Neural progenitor cell (in vitro differentiated cells): ENCODE results near the gene ZNF48. TPM values are rescaled to one million over a fixed set of nuclear protein-coding genes. Genes with fewer than 3 reads are reported as not detected.
A peak's percentile ranks its signal among the peaks of the same experiment; 100 is the strongest.

Experiments used
- DNase-seq: peaks from one replicate; pipeline ENCODE4 v3.0.0-alpha.2; 2016; ENCODE audit warnings: low spot score
- H2AFZ ChIP-seq: fragments of 200-600 bp; sonication (generic); replicated peaks from 2 replicates; pipeline ENCODE4 v1.6.1; 2016; ENCODE audit warnings: antibody characterized with exemption
- H3F3A ChIP-seq: fragments of 200-600 bp; sonication (generic); 2 replicates; pipeline ENCODE4 v1.6.1; 2016; ENCODE audit warnings: antibody characterized with exemption, low read depth
- H3K27ac ChIP-seq: fragments of 200-600 bp; sonication (generic); 2 replicates; pipeline ENCODE4 v1.5.1; 2016; ENCODE audit warnings: mild to moderate bottlenecking
- H3K27me3 ChIP-seq: fragments of 200-600 bp; sonication (generic); 2 replicates; pipeline ENCODE4 v1.6.1; 2016; ENCODE audit warnings: mild to moderate bottlenecking, moderate library complexity
- H3K36me3 ChIP-seq: fragments of 200-600 bp; sonication (generic); 2 replicates; pipeline ENCODE4 v1.5.1; 2016
- H3K4me1 ChIP-seq: fragments of 200-600 bp; sonication (generic); 2 replicates; pipeline ENCODE4 v1.6.1; 2016; ENCODE audit warnings: mixed run types
- H3K4me2 ChIP-seq: fragments of 200-600 bp; sonication (generic); 2 replicates; pipeline ENCODE4 v1.6.1; 2016
- H3K4me3 ChIP-seq: fragments of 200-600 bp; sonication (generic); 2 replicates; pipeline ENCODE4 v1.5.1; 2016
- H3K79me2 ChIP-seq: fragments of 200-600 bp; sonication (generic); 2 replicates; pipeline ENCODE4 v1.6.1; 2016; ENCODE audit warnings: low read depth
- H3K9ac ChIP-seq: fragments of 200-600 bp; sonication (generic); 2 replicates; pipeline ENCODE4 v1.6.1; 2016
- H3K9me3 ChIP-seq: fragments of 200-600 bp; sonication (generic); 2 replicates; pipeline ENCODE4 v1.5.1; 2016; ENCODE audit warnings: low read depth
- H4K20me1 ChIP-seq: fragments of 200-600 bp; sonication (generic); 2 replicates; pipeline ENCODE4 v1.6.1; 2016; ENCODE audit warnings: low read depth
- H3K27ac Mint-ChIP-seq: 3 replicates; pipeline ENCODE4 v1.8.0; 2021; ENCODE audit warnings: mixed read lengths
- H3K27me3 Mint-ChIP-seq: 2 replicates; pipeline ENCODE4 v1.8.0; 2022; ENCODE audit warnings: low read depth, mild to moderate bottlenecking, inconsistent platforms, moderate library complexity, mixed read lengths; ENCODE audit not compliant: insufficient read depth
- H3K36me3 Mint-ChIP-seq: 3 replicates; pipeline ENCODE4 v1.8.0; 2021; ENCODE audit warnings: mixed read lengths
- H3K4me1 Mint-ChIP-seq: 3 replicates; pipeline ENCODE4 v1.8.0; 2021; ENCODE audit warnings: mixed read lengths
- H3K4me3 Mint-ChIP-seq: 3 replicates; pipeline ENCODE4 v1.8.0; 2021; ENCODE audit warnings: mild to moderate bottlenecking, moderate library complexity, mixed read lengths
- H3K9me3 Mint-ChIP-seq: 3 replicates; pipeline ENCODE4 v1.8.0; 2020; ENCODE audit warnings: mixed read lengths
- EZH2 ChIP-seq: fragments of 200-600 bp; sonication (generic); IDR thresholded peaks from 2 replicates; pipeline ENCODE4 v1.6.1; 2017; ENCODE audit warnings: antibody characterized with exemption, mild to moderate bottlenecking, moderate library complexity
- EZH2phosphoT487 ChIP-seq: fragments of 200-600 bp; sonication (generic); IDR thresholded peaks from 2 replicates; pipeline ENCODE4 v1.6.1; 2017; ENCODE audit warnings: antibody characterized with exemption
- total RNA-seq: library from RNA; depleted of rRNA; stranded (reverse); fragments of >200 nt; gene quantifications from 2 replicates; pipeline ENCODE4 v1.2.3, GENCODE V29; 2015; ENCODE audit warnings: low replicate concordance
- TF ChIP-seq, protein P1 (sequence below): fragments of 200-600 bp; sonication (generic); IDR thresholded peaks from 2 replicates; pipeline ENCODE4 v1.5.1; 2017; ENCODE audit warnings: antibody characterized with exemption, mild to moderate bottlenecking

The ZNF48 gene
- total RNA-seq, 1 donor from 2014 or later = 39.3 TPM

DNA sequence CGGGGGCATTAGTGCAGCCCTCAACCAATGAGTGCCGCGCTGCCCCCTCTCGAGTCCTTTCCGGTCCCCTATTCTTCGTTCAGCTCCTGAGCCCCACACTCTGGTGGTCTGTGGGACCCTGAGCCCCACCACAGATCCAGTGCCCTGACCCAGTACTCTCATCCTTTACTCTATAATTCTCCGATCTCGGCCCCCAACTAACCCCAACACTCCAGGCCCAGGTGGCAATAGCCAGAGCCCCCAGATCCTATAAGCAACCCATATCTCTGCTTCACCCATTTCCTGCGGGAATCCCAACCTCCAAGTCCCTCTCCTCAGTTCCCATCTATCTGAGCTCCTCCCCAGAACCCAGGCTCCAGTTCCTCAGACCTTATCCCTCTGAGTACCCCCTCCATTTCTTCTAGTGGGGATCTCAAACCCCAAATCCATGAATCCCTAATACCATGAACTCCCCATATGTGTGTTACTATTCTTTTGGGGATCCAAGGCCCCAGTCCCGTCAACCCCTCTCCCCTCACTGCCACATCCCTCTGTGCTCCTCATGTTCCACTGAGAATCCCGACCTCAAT, 23.9 kb upstream of the ZNF48 start:
- TF ChIP-seq EZH2 = no peak
- TF ChIP-seq, protein P1, sequence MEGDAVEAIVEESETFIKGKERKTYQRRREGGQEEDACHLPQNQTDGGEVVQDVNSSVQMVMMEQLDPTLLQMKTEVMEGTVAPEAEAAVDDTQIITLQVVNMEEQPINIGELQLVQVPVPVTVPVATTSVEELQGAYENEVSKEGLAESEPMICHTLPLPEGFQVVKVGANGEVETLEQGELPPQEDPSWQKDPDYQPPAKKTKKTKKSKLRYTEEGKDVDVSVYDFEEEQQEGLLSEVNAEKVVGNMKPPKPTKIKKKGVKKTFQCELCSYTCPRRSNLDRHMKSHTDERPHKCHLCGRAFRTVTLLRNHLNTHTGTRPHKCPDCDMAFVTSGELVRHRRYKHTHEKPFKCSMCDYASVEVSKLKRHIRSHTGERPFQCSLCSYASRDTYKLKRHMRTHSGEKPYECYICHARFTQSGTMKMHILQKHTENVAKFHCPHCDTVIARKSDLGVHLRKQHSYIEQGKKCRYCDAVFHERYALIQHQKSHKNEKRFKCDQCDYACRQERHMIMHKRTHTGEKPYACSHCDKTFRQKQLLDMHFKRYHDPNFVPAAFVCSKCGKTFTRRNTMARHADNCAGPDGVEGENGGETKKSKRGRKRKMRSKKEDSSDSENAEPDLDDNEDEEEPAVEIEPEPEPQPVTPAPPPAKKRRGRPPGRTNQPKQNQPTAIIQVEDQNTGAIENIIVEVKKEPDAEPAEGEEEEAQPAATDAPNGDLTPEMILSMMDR = peak; percentile 1
- no peaks in the 10 kb centered on the region for H3K9me3 Mint-ChIP-seq
- Histone ChIP-seq H2AFZ (no peak overlapping the region), H3K27ac (peak overlapping the region; percentile 74), H3K9ac (no peak overlapping the region), H3K27me3 (no peaks in the 10 kb centered on the region), H3K4me1 (peaks cover 26% of the 10 kb centered on the region), H3K36me3 (no peaks in the 10 kb centered on the region), H3K4me3 (peak overlapping the region; percentile 40), H3K79me2 (peaks cover 35% of the 10 kb centered on the region), H3K9me3 (no peaks in the 10 kb centered on the region), H3F3A (peaks cover 15% of the 10 kb centered on the region), H4K20me1 (peaks cover 28% of the 10 kb centered on the region), H3K4me2 (peak overlapping the region; percentile 80)
- peaks cover 3% of the 10 kb centered on the region for H3K27me3 Mint-ChIP-seq
- peak overlapping the region; percentile 86 for H3K4me3 Mint-ChIP-seq
- H3K27ac Mint-ChIP-seq = peak overlapping the region; percentile 95
- peaks cover 44% of the 10 kb centered on the region for H3K4me1 Mint-ChIP-seq
- no peak for DNase-seq
- H3K36me3 Mint-ChIP-seq = peaks cover 9% of the 10 kb centered on the region

DNA sequence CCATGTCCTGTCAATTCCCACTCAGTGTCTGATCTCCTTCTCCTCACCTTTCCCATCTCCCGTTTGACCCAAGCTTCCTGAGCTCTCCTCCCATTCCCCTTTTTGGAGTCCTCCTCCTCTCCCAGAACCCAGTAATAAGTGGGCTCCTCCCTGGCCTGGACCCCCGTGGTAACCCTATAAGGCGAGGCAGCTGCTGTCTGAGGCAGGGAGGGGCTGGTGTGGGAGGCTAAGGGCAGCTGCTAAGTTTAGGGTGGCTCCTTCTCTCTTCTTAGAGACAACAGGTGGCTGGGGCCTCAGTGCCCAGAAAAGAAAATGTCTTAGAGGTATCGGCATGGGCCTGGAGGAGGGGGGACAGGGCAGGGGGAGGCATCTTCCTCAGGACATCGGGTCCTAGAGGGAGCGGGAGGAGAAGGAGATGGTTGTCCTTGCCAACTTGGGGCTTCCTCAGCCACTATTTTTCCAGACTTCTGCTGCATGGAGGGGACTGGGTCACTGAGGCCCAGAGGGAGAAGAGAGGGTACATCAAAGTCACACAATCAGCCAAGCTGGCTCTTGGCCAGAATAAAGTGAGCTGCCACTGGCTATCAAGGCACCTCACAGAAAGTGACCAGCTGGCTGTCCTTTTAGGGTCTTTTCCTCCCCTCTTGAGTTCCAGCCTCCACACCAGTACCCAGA, 23.0 kb upstream of the ZNF48 start:
- H2AFZ ChIP-seq = no peak overlapping the region
- H3K27ac Mint-ChIP-seq = peak overlapping the region; percentile 1
- no peak overlapping the region for H3K9ac ChIP-seq

DNA sequence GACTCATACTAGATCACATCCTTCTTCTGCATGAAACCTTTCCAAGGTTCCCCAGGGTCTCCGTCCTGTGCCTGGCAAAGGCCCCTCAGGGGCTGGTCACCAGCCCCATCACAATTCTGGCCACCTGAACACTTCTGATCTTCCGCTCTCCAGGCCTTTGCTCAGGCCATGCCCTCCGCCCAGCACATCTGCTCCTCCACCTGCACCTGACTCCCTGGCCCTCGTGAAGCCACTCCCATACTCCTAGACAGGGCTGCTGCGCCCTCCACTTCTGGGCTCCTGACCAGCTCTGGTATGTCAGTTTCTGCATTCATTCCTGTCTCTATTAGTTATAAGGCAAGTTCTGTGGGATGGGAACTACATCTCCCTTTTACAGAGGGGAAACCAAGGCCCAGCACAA, 22.5 kb upstream of the ZNF48 start:
- no peak overlapping the region for H3K27ac ChIP-seq
- H3K9me3 Mint-ChIP-seq = no peaks in the 10 kb centered on the region
- H3K4me2 ChIP-seq = no peak overlapping the region
- no peak for DNase-seq
- H3K27me3 ChIP-seq = no peaks in the 10 kb centered on the region
- peaks cover 3% of the 10 kb centered on the region for H3K27me3 Mint-ChIP-seq
- H3K4me3 Mint-ChIP-seq = no peak overlapping the region
- H3K4me3 ChIP-seq = no peak overlapping the region
- peaks cover 21% of the 10 kb centered on the region for H3K79me2 ChIP-seq
- peaks cover 28% of the 10 kb centered on the region for H3F3A ChIP-seq
- peaks cover 40% of the 10 kb centered on the region for H3K4me1 Mint-ChIP-seq
- peaks cover 21% of the 10 kb centered on the region for H4K20me1 ChIP-seq
- H3K27ac Mint-ChIP-seq = peak overlapping the region; percentile 84
- no peaks in the 10 kb centered on the region for H3K36me3 Mint-ChIP-seq
- peaks cover 29% of the 10 kb centered on the region for H3K4me1 ChIP-seq
- TF ChIP-seq, protein P1 = no peak
- TF ChIP-seq EZH2 (no peak), EZH2phosphoT487 (no peak)
- H3K9me3 ChIP-seq = no peaks in the 10 kb centered on the region
- H2AFZ ChIP-seq = no peak overlapping the region
- H3K9ac ChIP-seq = no peak overlapping the region
- H3K36me3 ChIP-seq = no peaks in the 10 kb centered on the region

More for the DNA sequence above, 23.0 kb upstream of the ZNF48 start:
- peaks cover 40% of the 10 kb centered on the region for H3K4me1 Mint-ChIP-seq
- Histone ChIP-seq H3K27me3 (no peaks in the 10 kb centered on the region), H3F3A (peaks cover 22% of the 10 kb centered on the region), H3K9me3 (no peaks in the 10 kb centered on the region), H3K27ac (no peak overlapping the region), H3K4me3 (no peak overlapping the region), H3K36me3 (no peaks in the 10 kb centered on the region), H3K4me1 (peaks cover 31% of the 10 kb centered on the region), H4K20me1 (peaks cover 26% of the 10 kb centered on the region), H3K4me2 (no peak overlapping the region), H3K79me2 (peaks cover 27% of the 10 kb centered on the region)
- TF ChIP-seq, protein P1 = no peak
- TF ChIP-seq EZH2phosphoT487 = no peak
- TF ChIP-seq EZH2 = no peak
- peak overlapping the region; percentile 86 for H3K4me3 Mint-ChIP-seq
- no peak for DNase-seq
- peaks cover 3% of the 10 kb centered on the region for H3K36me3 Mint-ChIP-seq
- no peaks in the 10 kb centered on the region for H3K9me3 Mint-ChIP-seq
- H3K27me3 Mint-ChIP-seq = peaks cover 3% of the 10 kb centered on the region
